ENCODE data around the gene DNAJC1. TPM values are rescaled to one million over a fixed set of nuclear protein-coding genes. Genes with fewer than 3 reads are reported as not detected.

DNAJC1 gene
- total and polyA plus RNA-seq, 4 donors = 21.2 to 48.1 (median 32.5) TPM

DNA sequence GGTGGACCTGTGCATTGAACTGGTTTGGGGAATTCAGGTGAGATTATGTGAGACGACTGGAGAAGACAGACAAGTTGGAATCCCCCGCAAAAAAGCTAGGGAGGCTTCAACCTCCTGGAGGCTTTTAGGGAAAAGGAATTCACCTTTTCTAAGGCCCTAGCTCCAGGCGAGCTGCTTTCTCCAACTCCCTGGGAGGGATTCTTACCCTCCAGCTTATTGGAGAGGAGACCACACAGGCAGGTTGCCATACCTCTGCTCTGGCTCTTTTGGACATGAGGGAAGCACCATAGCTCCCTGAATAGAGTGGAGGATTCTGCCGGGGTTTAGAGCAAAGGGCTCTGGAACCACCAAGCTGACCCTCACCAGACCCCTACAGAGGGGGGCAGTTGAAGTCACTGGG lies 255.7 kb downstream of the DNAJC1 start (continued):
- TF ChIP-seq, protein P1, sequence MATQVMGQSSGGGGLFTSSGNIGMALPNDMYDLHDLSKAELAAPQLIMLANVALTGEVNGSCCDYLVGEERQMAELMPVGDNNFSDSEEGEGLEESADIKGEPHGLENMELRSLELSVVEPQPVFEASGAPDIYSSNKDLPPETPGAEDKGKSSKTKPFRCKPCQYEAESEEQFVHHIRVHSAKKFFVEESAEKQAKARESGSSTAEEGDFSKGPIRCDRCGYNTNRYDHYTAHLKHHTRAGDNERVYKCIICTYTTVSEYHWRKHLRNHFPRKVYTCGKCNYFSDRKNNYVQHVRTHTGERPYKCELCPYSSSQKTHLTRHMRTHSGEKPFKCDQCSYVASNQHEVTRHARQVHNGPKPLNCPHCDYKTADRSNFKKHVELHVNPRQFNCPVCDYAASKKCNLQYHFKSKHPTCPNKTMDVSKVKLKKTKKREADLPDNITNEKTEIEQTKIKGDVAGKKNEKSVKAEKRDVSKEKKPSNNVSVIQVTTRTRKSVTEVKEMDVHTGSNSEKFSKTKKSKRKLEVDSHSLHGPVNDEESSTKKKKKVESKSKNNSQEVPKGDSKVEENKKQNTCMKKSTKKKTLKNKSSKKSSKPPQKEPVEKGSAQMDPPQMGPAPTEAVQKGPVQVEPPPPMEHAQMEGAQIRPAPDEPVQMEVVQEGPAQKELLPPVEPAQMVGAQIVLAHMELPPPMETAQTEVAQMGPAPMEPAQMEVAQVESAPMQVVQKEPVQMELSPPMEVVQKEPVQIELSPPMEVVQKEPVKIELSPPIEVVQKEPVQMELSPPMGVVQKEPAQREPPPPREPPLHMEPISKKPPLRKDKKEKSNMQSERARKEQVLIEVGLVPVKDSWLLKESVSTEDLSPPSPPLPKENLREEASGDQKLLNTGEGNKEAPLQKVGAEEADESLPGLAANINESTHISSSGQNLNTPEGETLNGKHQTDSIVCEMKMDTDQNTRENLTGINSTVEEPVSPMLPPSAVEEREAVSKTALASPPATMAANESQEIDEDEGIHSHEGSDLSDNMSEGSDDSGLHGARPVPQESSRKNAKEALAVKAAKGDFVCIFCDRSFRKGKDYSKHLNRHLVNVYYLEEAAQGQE (IDR thresholded peaks at IDR 0.05) = no peak
- no peak for TF ChIP-seq RXRA (IDR thresholded peaks at IDR 0.05)
- TF ChIP-seq, protein P2, sequence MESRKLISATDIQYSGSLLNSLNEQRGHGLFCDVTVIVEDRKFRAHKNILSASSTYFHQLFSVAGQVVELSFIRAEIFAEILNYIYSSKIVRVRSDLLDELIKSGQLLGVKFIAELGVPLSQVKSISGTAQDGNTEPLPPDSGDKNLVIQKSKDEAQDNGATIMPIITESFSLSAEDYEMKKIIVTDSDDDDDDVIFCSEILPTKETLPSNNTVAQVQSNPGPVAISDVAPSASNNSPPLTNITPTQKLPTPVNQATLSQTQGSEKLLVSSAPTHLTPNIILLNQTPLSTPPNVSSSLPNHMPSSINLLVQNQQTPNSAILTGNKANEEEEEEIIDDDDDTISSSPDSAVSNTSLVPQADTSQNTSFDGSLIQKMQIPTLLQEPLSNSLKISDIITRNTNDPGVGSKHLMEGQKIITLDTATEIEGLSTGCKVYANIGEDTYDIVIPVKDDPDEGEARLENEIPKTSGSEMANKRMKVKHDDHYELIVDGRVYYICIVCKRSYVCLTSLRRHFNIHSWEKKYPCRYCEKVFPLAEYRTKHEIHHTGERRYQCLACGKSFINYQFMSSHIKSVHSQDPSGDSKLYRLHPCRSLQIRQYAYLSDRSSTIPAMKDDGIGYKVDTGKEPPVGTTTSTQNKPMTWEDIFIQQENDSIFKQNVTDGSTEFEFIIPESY (IDR thresholded peaks at IDR 0.05) = no peak
- TF ChIP-seq GABPA (IDR thresholded peaks at IDR 0.05 in 1 of 2, conservative IDR thresholded peaks at IDR 0.05 in 1 of 2) = no peak
- TF ChIP-seq RAD21 (IDR thresholded peaks at IDR 0.05) = no peak

DNA sequence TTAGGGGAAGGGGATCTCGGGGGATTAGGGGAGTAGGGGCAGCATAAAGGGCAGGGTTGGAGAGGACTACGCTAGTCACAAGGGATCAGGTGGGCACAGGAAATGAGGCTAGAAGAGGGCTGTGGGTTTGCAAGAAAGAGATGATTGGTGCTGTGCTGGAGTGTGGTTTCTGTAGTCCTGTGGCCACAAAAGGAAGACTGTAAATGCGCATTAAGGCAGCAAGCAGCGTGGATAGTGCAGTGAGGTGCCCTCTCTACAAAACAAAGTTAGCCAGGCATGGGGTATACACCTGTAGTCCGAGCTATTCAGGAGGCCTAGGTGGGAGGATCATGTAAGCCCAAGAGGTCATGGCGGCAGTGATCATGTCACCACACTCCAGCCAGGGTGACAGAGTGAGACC lies 257.4 kb downstream of the DNAJC1 start:
- TF ChIP-seq, protein P2 (IDR thresholded peaks at IDR 0.05) = no peak
- no peak for TF ChIP-seq RXRA (IDR thresholded peaks at IDR 0.05)
- TF ChIP-seq HNF4A (conservative IDR thresholded peaks at IDR 0.05) = no peak
- no peak for TF ChIP-seq JUND (IDR thresholded peaks at IDR 0.05)
- TF ChIP-seq, protein P3, sequence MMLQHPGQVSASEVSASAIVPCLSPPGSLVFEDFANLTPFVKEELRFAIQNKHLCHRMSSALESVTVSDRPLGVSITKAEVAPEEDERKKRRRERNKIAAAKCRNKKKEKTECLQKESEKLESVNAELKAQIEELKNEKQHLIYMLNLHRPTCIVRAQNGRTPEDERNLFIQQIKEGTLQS (IDR thresholded peaks at IDR 0.05) = no peak
- TF ChIP-seq, protein P4, sequence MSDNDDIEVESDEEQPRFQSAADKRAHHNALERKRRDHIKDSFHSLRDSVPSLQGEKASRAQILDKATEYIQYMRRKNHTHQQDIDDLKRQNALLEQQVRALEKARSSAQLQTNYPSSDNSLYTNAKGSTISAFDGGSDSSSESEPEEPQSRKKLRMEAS (IDR thresholded peaks at IDR 0.05) = no peak
- no peak for TF ChIP-seq TAF1 (conservative IDR thresholded peaks at IDR 0.05)
- no peak for TF ChIP-seq NR2F2 (IDR thresholded peaks at IDR 0.05)
- no peak for TF ChIP-seq SP1 (IDR thresholded peaks at IDR 0.05)
- TF ChIP-seq HNF4G (IDR thresholded peaks at IDR 0.05) = no peak
- TF ChIP-seq YY1 (IDR thresholded peaks at IDR 0.05) = no peak
- TF ChIP-seq FOXA2 (IDR thresholded peaks at IDR 0.05) = no peak
- TF ChIP-seq, protein P1 (IDR thresholded peaks at IDR 0.05) = no peak
- no peak for TF ChIP-seq RAD21 (IDR thresholded peaks at IDR 0.05)
- Histone ChIP-seq H3K27ac (ENCODE audit: low read depth in 1 of 2, low read length in 2 of 2) (no peak overlapping the region), H3K4me1 (ENCODE audit: control insufficient read depth in 4 of 4, insufficient read depth in 4 of 4, low read length in 3 of 4) (peaks cover 0 to 8% (median 4%) of the 10 kb centered on the region in 4 donors), H3K27me3 (ENCODE audit: control insufficient read depth in 4 of 4, insufficient read depth in 4 of 4, low read length in 3 of 4) (no peaks in the 10 kb centered on the region), H3K4me3 (ENCODE audit: low read depth in 1 of 3, low read length in 3 of 3) (no peak overlapping the region), H3K36me3 (ENCODE audit: control insufficient read depth in 4 of 4, insufficient read depth in 3 of 4, low read depth in 1 of 4, low read length in 3 of 4) (peaks cover 1 to 19% (median 8%) of the 10 kb centered on the region in 4 donors), H3K9me3 (ENCODE audit: control insufficient read depth in 4 of 4, low read length in 3 of 4) (no peaks in the 10 kb centered on the region), H3K9ac (ENCODE audit: low read depth in 1 of 2, low read length in 2 of 2) (no peak overlapping the region)
- DNase-seq (ENCODE audit: low spot score) = no peak
- 85% methylated on average over 6 of the region's 6 CpGs for WGBS

All from liver (tissue), 9 donors.